ENCODE results near the gene PRKCZ.

GRCh38 chr1:2109581-2110021 is 59.4 kb downstream of the PRKCZ start:
- no peak for TF ChIP-seq EZH2 (IDR thresholded peaks at IDR 0.05; ENCODE audit: borderline replicate concordance, low read depth, low read length, poor library complexity, severe bottlenecking)
- TF ChIP-seq, protein P1, sequence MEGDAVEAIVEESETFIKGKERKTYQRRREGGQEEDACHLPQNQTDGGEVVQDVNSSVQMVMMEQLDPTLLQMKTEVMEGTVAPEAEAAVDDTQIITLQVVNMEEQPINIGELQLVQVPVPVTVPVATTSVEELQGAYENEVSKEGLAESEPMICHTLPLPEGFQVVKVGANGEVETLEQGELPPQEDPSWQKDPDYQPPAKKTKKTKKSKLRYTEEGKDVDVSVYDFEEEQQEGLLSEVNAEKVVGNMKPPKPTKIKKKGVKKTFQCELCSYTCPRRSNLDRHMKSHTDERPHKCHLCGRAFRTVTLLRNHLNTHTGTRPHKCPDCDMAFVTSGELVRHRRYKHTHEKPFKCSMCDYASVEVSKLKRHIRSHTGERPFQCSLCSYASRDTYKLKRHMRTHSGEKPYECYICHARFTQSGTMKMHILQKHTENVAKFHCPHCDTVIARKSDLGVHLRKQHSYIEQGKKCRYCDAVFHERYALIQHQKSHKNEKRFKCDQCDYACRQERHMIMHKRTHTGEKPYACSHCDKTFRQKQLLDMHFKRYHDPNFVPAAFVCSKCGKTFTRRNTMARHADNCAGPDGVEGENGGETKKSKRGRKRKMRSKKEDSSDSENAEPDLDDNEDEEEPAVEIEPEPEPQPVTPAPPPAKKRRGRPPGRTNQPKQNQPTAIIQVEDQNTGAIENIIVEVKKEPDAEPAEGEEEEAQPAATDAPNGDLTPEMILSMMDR (conservative IDR thresholded peaks at IDR 0.05; ENCODE audit: low read depth, low read length), result no peak
